Rectal smooth muscle tissue (tissue), 1 donor: ENCODE data around the gene EFCAB6.

Experiments
- H3K27ac ChIP-seq: one replicate; pipeline ENCODE4 v1.7.0; 2013; ENCODE audit warnings: low read depth, low read length, inconsistent platforms
- H3K27me3 ChIP-seq: one replicate; pipeline ENCODE4 v1.7.0; 2013; ENCODE audit warnings: low read length; ENCODE audit not compliant: control insufficient read depth, insufficient read depth
- H3K36me3 ChIP-seq: one replicate; pipeline ENCODE4 v1.7.0; 2013; ENCODE audit warnings: low read length; ENCODE audit not compliant: control insufficient read depth, insufficient read depth
- H3K4me1 ChIP-seq: one replicate; pipeline ENCODE4 v1.7.0; 2013; ENCODE audit warnings: low read length; ENCODE audit not compliant: control insufficient read depth, insufficient read depth
- H3K4me3 ChIP-seq: one replicate; pipeline ENCODE4 v1.7.0; 2013; ENCODE audit warnings: low read length
- H3K9ac ChIP-seq: one replicate; pipeline ENCODE4 v1.7.0; 2013; ENCODE audit warnings: low read length

EFCAB6 gene

GRCh38 chr22:43826142-43827002, 14.3 kb upstream of the EFCAB6 start:
- H3K36me3 ChIP-seq, result no peaks in the 10 kb centered on the region
- peak overlapping the region; percentile 63 for H3K27ac ChIP-seq
- H3K4me3 ChIP-seq, result peak overlapping the region; percentile 13

GRCh38 chr22:43825651-43826050, 13.5 kb upstream of the EFCAB6 start:
- Histone ChIP-seq H3K4me1 (peaks cover 11% of the 10 kb centered on the region), H3K27ac (no peak overlapping the region), H3K4me3 (no peak overlapping the region), H3K36me3 (no peaks in the 10 kb centered on the region), H3K9ac (no peak overlapping the region), H3K27me3 (no peaks in the 10 kb centered on the region)

More at GRCh38 chr22:43826142-43827002, 14.3 kb upstream of the EFCAB6 start:
- Histone ChIP-seq H3K4me1 (peaks cover 11% of the 10 kb centered on the region), H3K9ac (no peak overlapping the region), H3K27me3 (no peaks in the 10 kb centered on the region)

DNA sequence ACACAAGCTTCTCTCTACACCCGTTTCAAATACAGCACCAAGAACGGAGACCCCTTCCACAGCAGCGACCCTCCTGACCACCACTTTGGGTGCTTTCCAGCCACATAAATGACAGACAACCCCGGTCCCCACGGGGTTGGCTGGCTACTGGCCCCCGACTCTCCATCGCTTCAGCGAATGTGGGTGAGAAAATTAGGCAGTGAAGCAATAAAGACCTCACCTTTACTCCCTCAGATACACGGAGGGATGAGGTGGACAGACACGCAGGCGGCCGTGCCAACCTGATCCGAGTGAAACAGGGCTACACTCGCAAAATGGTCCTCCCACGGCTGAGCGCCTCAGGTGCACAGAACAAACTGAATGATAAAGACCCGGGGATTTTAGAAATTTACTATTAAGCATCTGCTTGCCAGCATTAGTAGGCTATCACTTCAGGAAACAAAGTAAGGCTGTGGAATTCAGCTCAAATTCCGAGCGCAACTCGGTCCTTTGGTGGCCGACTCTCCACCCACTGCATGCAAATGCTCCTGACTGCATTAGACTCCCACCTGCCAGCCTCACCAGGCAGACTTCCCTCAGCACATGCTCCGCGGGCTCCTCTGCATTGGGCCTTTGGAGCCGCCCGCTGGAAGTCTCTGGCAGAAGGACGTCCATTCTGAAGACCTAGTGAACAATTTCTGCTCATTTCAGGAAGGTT, 12.8 kb upstream of the EFCAB6 start:
- Histone ChIP-seq H3K4me1 (peaks cover 11% of the 10 kb centered on the region), H3K36me3 (no peaks in the 10 kb centered on the region), H3K9ac (no peak overlapping the region), H3K27me3 (no peaks in the 10 kb centered on the region), H3K27ac (no peak overlapping the region), H3K4me3 (no peak overlapping the region)

GRCh38 chr22:43823911-43824665, 12.0 kb upstream of the EFCAB6 start:
- H3K36me3 ChIP-seq, result no peaks in the 10 kb centered on the region
- H3K27me3 ChIP-seq, result peaks cover 2% of the 10 kb centered on the region
- no peak overlapping the region for H3K4me3 ChIP-seq
- H3K4me1 ChIP-seq, result peaks cover 11% of the 10 kb centered on the region
- no peak overlapping the region for H3K9ac ChIP-seq
- H3K27ac ChIP-seq, result no peak overlapping the region

DNA sequence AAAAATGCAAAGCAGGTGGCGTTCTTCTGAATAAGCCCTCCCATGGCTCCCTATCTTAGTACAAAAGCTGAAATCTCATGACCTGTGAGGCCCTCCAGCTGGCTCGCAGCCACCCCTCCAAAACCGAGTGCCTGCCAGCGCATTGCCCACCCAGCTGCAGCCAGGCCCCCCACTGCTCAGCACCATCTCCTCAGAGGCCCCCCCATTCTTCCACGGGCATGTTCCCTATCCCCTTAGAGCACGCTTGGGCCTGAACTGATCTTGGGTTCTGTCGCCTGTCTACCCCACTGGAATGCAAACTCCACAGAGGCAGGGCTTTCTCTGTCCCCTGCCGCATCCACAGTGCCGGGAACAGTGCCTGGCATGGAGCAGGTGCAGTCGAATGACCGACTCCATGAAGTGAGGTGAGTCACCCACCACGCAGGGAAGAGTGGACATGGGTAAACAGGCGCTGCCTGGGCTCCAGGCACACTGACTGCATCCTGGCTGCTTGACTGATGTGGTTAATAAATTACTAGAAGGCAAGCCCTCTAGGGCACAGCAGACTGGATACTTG, 11.3 kb upstream of the EFCAB6 start:
- Histone ChIP-seq H3K36me3 (no peaks in the 10 kb centered on the region), H3K4me3 (no peak overlapping the region), H3K9ac (no peak overlapping the region), H3K4me1 (peaks cover 11% of the 10 kb centered on the region), H3K27ac (no peak overlapping the region), H3K27me3 (peaks cover 2% of the 10 kb centered on the region)

- Histone ChIP-seq H3K36me3 (no peaks in the 10 kb centered on the region), H3K4me3 (no peak overlapping the region), H3K27ac (no peak overlapping the region), H3K9ac (no peak overlapping the region), H3K4me1 (peaks cover 8% of the 10 kb centered on the region), H3K27me3 (peaks cover 2% of the 10 kb centered on the region)
Measured at GRCh38 chr22:43821606-43822425, 9.7 kb upstream of the EFCAB6 start.

DNA sequence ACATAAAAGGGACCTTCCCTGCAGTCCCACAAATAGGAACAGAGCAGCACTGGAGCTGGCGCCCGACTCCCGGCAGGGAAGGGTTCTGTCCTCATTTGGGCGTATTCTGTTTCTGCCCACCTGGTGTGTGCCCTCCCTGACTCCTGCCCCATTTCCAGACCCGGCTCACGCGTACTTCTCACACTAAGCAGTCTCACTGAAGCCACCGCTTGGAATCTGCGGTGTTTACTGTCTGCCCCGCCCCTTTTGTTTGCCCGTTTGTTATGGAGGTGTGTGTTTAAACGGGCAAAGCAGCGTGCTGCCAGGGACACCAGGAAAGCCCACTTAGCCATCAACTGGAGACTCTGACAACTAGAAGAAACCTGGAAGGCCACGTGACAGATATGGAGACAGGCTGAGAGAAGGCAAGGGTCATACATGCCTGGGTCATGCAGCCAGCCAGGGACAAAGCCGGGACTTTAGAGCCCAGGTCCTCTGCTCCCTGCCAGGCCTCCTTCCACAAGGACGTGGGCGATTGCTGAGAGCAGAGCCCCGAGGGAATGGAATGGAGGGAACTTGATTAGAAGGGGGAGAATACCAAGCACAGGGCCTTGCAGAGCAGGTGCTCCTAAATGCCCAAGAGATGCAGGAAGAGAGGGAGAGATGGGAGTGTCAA, 8.7 kb upstream of the EFCAB6 start:
- H3K27me3 ChIP-seq, result peaks cover 2% of the 10 kb centered on the region
- no peaks in the 10 kb centered on the region for H3K4me1 ChIP-seq
- H3K36me3 ChIP-seq, result no peaks in the 10 kb centered on the region
- no peak overlapping the region for H3K9ac ChIP-seq
- no peak overlapping the region for H3K4me3 ChIP-seq
- no peak overlapping the region for H3K27ac ChIP-seq

GRCh38 chr22:43819931-43820640, 8.0 kb upstream of the EFCAB6 start:
- H3K36me3 ChIP-seq, result no peaks in the 10 kb centered on the region
- H3K9ac ChIP-seq, result no peak overlapping the region
- no peak overlapping the region for H3K27ac ChIP-seq
- peaks cover 2% of the 10 kb centered on the region for H3K27me3 ChIP-seq
- no peaks in the 10 kb centered on the region for H3K4me1 ChIP-seq
- H3K4me3 ChIP-seq, result no peak overlapping the region

DNA sequence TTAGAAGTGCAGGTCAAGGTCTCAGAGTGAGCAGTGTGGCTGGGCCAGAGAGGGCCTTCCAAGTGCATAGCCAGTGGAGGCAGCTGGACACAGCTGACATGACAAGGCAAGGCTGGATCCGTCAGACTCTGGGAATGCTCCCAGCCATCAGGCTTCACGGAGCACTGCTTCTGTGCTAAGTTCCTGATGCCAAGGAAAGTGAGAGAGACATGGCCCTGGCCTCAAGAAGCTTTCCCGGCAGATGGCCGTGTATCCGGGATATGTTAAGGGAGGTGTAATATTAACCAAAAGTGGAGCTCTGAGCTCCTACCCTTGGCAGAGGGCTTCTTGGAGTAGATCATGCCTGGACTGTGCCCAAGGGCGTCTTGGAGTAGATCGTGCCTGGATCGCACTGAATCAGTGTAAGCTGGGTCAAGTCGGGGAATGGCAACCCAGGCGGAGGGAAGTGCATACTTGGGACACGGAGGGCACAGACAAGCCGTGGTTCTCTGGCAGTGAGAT, 7.4 kb upstream of the EFCAB6 start:
- Histone ChIP-seq H3K9ac (no peak overlapping the region), H3K4me3 (no peak overlapping the region), H3K27me3 (peaks cover 2% of the 10 kb centered on the region), H3K36me3 (no peaks in the 10 kb centered on the region), H3K4me1 (no peaks in the 10 kb centered on the region), H3K27ac (no peak overlapping the region)

DNA sequence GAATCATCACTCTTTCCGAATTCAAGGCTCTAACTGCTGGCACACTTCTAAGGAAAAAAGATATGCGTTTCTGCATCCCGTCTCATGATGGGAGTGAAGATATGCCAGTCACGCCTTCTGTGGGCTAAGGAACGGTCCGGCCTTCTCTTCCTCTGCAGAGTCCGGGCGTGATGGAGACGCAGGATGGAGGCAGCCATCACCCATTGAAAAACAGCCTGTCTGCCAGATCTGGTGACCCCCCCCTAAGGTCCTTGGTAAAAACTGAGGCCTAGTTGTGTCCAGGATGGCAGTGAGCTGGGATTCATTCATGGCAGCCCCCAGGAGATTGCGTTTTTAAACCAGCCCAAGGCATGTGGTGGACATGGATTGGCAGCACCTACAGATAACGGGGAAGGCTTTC, 6.9 kb upstream of the EFCAB6 start:
- Histone ChIP-seq H3K4me1 (no peaks in the 10 kb centered on the region), H3K9ac (no peak overlapping the region), H3K36me3 (no peaks in the 10 kb centered on the region), H3K27me3 (peaks cover 2% of the 10 kb centered on the region), H3K27ac (no peak overlapping the region), H3K4me3 (no peak overlapping the region)

GRCh38 chr22:43817402-43817801, 5.3 kb upstream of the EFCAB6 start:
- H3K36me3 ChIP-seq, result no peaks in the 10 kb centered on the region
- H3K27ac ChIP-seq, result no peak overlapping the region
- H3K27me3 ChIP-seq, result peaks cover 2% of the 10 kb centered on the region
- no peak overlapping the region for H3K4me3 ChIP-seq
- no peak overlapping the region for H3K9ac ChIP-seq
- no peaks in the 10 kb centered on the region for H3K4me1 ChIP-seq
